ENCODE measurements around the gene ATP13A2. TPM values are rescaled to one million over a fixed set of nuclear protein-coding genes. Genes with fewer than 3 reads are reported as not detected.
A peak's percentile ranks its signal among the peaks of the same experiment; 100 is the strongest.
"Not testable (repeated sequence)": the region's sequence is repeated elsewhere in the genome, so short reads cannot be mapped to it uniquely, and the experiment has no call there.

Gene ATP13A2
- total and polyA plus RNA-seq, 4 donors, result 62.1 to 308 (median 186) TPM

DNA sequence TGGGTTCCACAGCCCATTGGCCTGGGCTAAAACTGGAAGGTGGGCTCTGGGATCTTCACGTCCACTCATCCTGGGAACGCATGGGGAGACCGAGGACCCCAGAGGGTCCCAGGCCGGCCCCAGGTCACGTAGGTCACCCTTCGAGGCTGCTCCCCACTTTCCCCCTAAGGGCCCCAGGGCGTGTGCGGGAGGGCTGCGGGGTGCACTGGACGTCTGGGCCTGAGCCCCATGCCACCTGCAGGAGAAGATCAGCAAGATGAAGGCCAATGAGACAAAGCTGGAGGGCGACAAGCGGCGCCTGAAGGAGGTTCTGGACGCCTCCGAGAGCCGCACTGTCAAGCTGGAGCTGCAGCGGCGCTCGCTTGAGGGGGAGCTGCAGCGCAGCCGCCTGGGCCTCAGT lies 43.8 kb downstream of the ATP13A2 start:
- DNase-seq (ENCODE audit: low read depth in 4 of 6, low spot score in 6 of 6), result no peak
- 98% methylated on average over 21 of the region's 21 CpGs for WGBS (ENCODE audit: insufficient coverage)
- H3K27me3 ChIP-seq (ENCODE audit: control insufficient read depth, insufficient read depth, low read length), result no peaks in the 10 kb centered on the region
- H3K4me3 ChIP-seq (ENCODE audit: low read depth, low read length), result no peak overlapping the region
- H3K4me1 ChIP-seq (ENCODE audit: control insufficient read depth, insufficient read depth, low read length), result peaks cover 36% of the 10 kb centered on the region
- H3K36me3 ChIP-seq (ENCODE audit: control insufficient read depth, insufficient read depth, low read length), result peaks cover 83% of the 10 kb centered on the region
- H3K27ac ChIP-seq (ENCODE audit: low read depth, low read length), result no peak overlapping the region
- H3K9me3 ChIP-seq (ENCODE audit: control insufficient read depth, insufficient read depth, low read length), result no peaks in the 10 kb centered on the region

DNA sequence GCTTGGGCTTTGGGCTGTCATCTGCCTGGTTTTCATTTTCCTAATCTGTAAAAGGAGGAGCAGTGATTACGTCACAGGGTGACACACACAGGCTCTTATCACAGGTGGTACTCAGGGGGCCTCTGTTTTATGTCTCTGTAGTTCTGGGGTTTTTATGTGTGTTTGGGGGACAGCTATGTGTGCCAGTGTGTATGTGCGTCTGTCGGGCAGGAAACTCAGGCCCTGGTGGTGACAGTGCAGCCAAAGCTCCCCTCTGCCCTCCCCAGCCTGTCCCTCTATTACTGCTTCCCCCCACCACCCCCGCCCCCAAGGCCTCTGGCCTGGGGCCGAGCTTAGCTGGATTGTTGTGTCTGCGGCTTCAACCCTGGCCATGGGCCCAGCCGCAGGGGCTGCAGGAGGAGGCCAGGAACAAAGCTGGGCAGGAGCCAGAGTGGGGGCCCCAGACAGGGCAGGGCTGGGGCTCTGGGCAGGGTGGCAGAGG lies 44.6 kb downstream of the ATP13A2 start:
- Histone ChIP-seq H3K9me3 (ENCODE audit: control insufficient read depth, insufficient read depth, low read length) (no peaks in the 10 kb centered on the region), H3K27ac (ENCODE audit: low read depth, low read length) (no peak overlapping the region), H3K36me3 (ENCODE audit: control insufficient read depth, insufficient read depth, low read length) (peaks cover 78% of the 10 kb centered on the region), H3K4me1 (ENCODE audit: control insufficient read depth, insufficient read depth, low read length) (peaks cover 33% of the 10 kb centered on the region), H3K27me3 (ENCODE audit: control insufficient read depth, insufficient read depth, low read length) (no peaks in the 10 kb centered on the region), H3K4me3 (ENCODE audit: low read depth, low read length) (no peak overlapping the region)
- peak; percentile 43 to 94 (median 65) for DNase-seq (ENCODE audit: low read depth in 4 of 6, low spot score in 6 of 6)
- WGBS (ENCODE audit: insufficient coverage), result 15% methylated on average over 4 of the region's 7 CpGs

DNA sequence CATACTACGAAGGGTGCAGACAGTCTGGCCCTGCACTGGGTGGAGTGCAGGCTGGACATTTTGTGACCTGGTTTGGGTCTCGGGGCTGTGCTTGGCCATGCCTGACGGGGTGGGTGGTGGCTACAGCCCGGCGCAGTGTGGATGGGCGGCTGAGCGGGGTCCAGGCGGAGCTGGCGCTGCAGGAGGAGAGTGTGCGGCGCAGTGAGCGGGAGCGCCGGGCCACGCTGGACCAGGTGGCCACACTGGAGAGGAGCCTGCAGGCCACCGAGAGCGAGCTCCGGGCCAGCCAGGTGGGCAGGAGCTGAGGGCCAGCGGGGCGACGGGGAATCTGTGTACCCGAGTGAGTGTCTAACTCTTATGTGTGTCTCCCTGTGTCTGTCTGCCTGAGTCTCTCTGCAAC lies 45.4 kb downstream of the ATP13A2 start:
- Histone ChIP-seq H3K36me3 (ENCODE audit: control insufficient read depth, insufficient read depth, low read length) (peaks cover 70% of the 10 kb centered on the region), H3K4me1 (ENCODE audit: control insufficient read depth, insufficient read depth, low read length) (peaks cover 31% of the 10 kb centered on the region), H3K9me3 (ENCODE audit: control insufficient read depth, insufficient read depth, low read length) (no peaks in the 10 kb centered on the region), H3K4me3 (ENCODE audit: low read depth, low read length) (no peak overlapping the region), H3K27me3 (ENCODE audit: control insufficient read depth, insufficient read depth, low read length) (no peaks in the 10 kb centered on the region), H3K27ac (ENCODE audit: low read depth, low read length) (no peak overlapping the region)
- 98% methylated on average over 22 of the region's 22 CpGs for WGBS (ENCODE audit: insufficient coverage)
- no peak for DNase-seq (ENCODE audit: low read depth in 4 of 6, low spot score in 6 of 6)

DNA sequence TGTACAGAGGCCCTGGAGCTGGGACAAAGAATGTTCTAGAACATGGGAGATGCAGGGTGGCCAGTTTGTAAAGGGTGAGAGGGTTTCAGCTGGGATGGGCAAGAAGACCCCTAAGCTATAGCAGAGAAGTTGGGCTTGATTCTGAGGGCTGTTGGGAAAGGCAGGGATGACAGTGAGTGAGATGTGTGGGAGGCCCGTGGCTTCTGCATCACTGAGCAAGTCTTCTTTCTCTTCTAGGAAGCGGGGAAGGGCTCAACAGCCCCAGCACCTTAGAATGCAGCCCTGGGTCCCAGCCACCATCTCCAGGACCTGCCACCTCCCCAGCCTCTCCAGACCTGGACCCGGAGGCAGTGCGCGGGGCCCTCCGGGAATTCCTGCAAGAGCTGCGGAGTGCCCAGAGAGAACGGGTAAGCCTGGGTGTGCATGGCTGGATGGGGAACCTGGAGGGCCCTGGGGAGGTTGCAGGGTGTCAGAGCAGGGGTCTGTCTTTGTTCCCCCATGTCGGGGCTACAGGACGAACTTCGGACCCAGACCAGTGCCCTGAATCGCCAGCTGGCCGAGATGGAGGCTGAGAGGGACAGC lies 46.2 kb downstream of the ATP13A2 start:
- WGBS (ENCODE audit: insufficient coverage), result 96% methylated on average over 11 of the region's 13 CpGs
- no peak overlapping the region for H3K27ac ChIP-seq (ENCODE audit: low read depth, low read length)
- no peaks in the 10 kb centered on the region for H3K9me3 ChIP-seq (ENCODE audit: control insufficient read depth, insufficient read depth, low read length)
- H3K36me3 ChIP-seq (ENCODE audit: control insufficient read depth, insufficient read depth, low read length), result peaks cover 62% of the 10 kb centered on the region
- H3K4me3 ChIP-seq (ENCODE audit: low read depth, low read length), result no peak overlapping the region
- peaks cover 35% of the 10 kb centered on the region for H3K4me1 ChIP-seq (ENCODE audit: control insufficient read depth, insufficient read depth, low read length)
- H3K27me3 ChIP-seq (ENCODE audit: control insufficient read depth, insufficient read depth, low read length), result no peaks in the 10 kb centered on the region
- DNase-seq (ENCODE audit: low read depth in 4 of 6, low spot score in 6 of 6), result no peak

DNA sequence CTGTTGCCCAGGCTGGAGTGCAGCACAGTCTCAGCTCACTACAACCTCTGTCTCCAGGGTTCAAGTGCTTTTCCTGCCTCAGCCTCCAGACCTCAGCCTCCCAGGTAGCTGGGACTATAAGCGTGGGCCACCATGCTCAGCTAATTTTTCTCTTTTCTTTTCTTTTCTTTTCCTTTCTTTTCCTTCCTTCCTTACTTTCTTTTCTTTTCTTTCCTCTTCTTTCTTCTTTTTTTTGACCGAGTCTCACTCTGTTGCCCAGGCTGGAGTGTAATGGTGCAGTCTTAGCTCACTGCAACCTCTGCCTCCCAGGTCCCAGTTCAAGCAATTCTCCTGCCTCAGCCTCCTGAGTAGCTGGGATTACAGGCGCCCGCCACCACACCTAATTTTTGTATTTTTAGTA lies 47.6 kb downstream of the ATP13A2 start:
- 94% methylated on average over 2 of the region's 4 CpGs for WGBS (ENCODE audit: insufficient coverage)
- H3K27ac ChIP-seq (ENCODE audit: low read depth, low read length); H3K4me3 ChIP-seq (ENCODE audit: low read depth, low read length); H3K9me3 ChIP-seq (ENCODE audit: control insufficient read depth, insufficient read depth, low read length); DNase-seq (ENCODE audit: low read depth in 4 of 6, low spot score in 6 of 6); H3K27me3 ChIP-seq (ENCODE audit: control insufficient read depth, insufficient read depth, low read length): not testable (repeated sequence)
- Histone ChIP-seq H3K4me1 (ENCODE audit: control insufficient read depth, insufficient read depth, low read length) (peaks cover 35% of the 10 kb centered on the region), H3K36me3 (ENCODE audit: control insufficient read depth, insufficient read depth, low read length) (peaks cover 54% of the 10 kb centered on the region)

DNA sequence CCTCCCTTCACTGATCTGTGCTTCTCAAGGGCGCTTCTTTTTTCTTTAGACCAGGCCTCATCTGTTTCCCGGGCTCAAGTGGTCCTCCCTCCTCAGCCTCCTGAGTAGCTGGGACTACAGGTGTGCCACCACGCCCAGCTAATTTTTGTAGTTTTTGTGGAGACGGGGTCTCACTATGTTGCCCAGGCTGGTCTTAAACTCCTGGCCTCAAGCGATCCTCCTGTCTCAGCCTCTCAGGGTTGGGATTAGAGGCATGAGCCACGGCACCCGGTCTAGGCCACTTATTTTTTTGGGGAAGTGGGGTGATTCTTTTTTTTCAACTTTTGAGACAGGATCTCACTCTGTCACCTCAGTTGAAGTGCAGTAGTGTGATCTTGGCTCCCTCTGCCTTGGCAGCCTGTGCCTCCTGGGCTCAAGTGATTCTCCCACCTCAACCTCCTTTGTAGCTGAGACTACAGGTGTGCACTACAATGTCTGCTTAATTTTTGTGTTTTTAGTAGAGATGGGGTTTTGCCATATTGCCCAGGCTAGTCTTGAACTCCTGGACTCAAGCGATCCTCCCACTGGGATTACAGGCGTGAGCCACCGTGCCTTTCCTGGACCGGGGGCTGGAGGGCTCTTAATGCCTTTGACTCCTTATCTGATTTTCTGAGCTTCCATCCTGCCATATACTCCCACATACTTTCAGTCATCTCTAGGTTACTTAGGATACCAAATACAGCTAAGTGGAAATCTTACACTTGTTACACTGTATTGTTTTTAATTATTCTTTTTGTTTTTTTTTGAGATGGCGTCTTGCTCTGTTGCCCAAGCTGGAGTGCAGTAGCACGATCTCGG lies 50.2 kb downstream of the ATP13A2 start:
- Histone ChIP-seq H3K27ac (ENCODE audit: low read depth, low read length) (no peak overlapping the region), H3K4me3 (ENCODE audit: low read depth, low read length) (peak overlapping the region; percentile 24), H3K9me3 (ENCODE audit: control insufficient read depth, insufficient read depth, low read length) (no peaks in the 10 kb centered on the region), H3K27me3 (ENCODE audit: control insufficient read depth, insufficient read depth, low read length) (no peaks in the 10 kb centered on the region), H3K4me1 (ENCODE audit: control insufficient read depth, insufficient read depth, low read length) (peaks cover 18% of the 10 kb centered on the region), H3K36me3 (ENCODE audit: control insufficient read depth, insufficient read depth, low read length) (peaks cover 49% of the 10 kb centered on the region)
- DNase-seq (ENCODE audit: low read depth in 4 of 6, low spot score in 6 of 6), result no peak
- whole genome bisulfite sequencing (ENCODE audit: insufficient coverage), result 76% methylated on average over 12 of the region's 14 CpGs

DNA sequence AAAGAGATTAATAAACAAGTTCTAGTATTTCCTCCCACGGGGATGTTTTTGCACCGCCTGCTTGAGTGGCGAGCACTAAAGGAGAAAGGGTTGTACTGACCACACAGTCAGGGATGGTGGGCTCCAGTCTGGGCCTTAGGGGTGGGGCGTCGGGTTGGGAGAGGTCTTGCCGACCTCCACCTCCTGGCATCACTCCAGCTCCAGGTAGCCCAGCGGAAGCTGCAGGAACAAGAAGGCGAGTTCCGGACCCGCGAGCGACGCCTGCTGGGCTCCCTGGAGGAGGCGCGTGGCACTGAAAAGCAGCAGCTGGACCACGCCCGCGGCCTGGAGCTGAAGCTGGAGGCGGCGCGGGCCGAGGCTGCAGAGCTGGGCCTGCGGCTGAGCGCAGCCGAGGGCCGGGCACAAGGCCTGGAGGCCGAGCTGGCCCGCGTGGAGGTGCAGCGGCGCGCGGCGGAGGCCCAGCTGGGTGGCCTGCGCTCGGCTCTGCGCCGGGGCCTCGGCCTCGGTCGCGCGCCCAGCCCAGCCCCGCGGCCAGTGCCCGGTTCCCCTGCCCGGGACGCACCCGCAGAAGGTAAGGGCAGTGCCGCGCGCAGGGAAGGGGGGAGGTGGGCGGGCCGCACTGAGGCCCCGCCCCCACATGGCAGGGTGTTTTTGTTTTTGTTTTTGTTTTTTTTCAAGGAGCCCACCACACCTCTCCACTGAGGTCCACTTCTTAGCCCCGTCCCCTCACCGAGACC lies 51.0 kb downstream of the ATP13A2 start:
- Histone ChIP-seq H3K36me3 (ENCODE audit: control insufficient read depth, insufficient read depth, low read length) (peaks cover 46% of the 10 kb centered on the region), H3K9me3 (ENCODE audit: control insufficient read depth, insufficient read depth, low read length) (no peaks in the 10 kb centered on the region), H3K27ac (ENCODE audit: low read depth, low read length) (no peak overlapping the region), H3K4me1 (ENCODE audit: control insufficient read depth, insufficient read depth, low read length) (peaks cover 16% of the 10 kb centered on the region), H3K4me3 (ENCODE audit: low read depth, low read length) (peak overlapping the region; percentile 29), H3K27me3 (ENCODE audit: control insufficient read depth, insufficient read depth, low read length) (no peaks in the 10 kb centered on the region)
- DNase-seq (ENCODE audit: low read depth in 4 of 6, low spot score in 6 of 6), result peak in 4 of 6 donors; percentile 43 to 92 (median 66)
- WGBS (ENCODE audit: insufficient coverage), result 5% methylated on average over 48 of the region's 57 CpGs

DNA sequence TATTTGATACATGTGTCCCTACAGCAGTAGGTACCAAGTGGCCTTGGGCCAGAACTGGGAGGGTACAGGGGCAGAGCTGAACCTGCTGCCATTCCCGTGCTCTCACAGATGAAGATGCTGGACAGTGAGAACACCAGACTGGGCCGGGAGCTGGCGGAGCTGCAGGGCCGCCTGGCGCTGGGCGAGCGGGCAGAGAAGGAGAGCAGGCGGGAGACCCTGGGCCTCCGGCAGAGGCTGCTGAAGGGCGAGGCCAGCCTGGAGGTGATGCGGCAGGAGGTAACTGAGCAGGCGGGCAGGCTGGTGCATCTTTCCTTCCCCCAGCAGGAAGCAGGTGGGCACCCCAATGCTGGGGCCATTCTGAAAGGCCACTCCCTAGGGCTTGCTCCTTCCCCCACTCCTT lies 53.3 kb downstream of the ATP13A2 start:
- H3K4me3 ChIP-seq (ENCODE audit: low read depth, low read length), result no peak overlapping the region
- no peaks in the 10 kb centered on the region for H3K27me3 ChIP-seq (ENCODE audit: control insufficient read depth, insufficient read depth, low read length)
- H3K4me1 ChIP-seq (ENCODE audit: control insufficient read depth, insufficient read depth, low read length), result peaks cover 16% of the 10 kb centered on the region
- DNase-seq (ENCODE audit: low read depth in 4 of 6, low spot score in 6 of 6), result no peak
- peaks cover 55% of the 10 kb centered on the region for H3K36me3 ChIP-seq (ENCODE audit: control insufficient read depth, insufficient read depth, low read length)
- no peak overlapping the region for H3K27ac ChIP-seq (ENCODE audit: low read depth, low read length)
- H3K9me3 ChIP-seq (ENCODE audit: control insufficient read depth, insufficient read depth, low read length), result no peaks in the 10 kb centered on the region
- 94% methylated on average over 11 of the region's 12 CpGs for WGBS (ENCODE audit: insufficient coverage)

DNA sequence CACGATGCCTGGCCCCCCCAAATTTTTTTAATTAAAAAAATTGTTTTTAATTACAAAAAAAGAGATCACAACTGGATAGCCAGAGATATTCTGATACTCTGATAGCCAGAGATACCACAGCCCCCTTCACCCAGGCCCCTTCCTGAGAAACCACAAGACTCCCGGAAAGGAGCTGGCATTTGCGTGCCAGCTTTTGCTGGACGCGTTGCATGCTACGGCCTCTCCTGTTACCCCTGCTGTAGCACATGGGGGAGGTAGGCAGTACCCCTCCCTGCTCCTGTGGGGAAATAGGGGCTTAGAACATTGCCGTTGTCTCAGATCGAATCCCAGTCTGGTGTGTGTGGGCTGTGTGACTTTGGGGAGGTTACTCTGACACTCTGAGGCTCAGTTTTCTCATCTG lies 54.0 kb downstream of the ATP13A2 start:
- H3K9me3 ChIP-seq (ENCODE audit: control insufficient read depth, insufficient read depth, low read length), result no peaks in the 10 kb centered on the region
- H3K4me3 ChIP-seq (ENCODE audit: low read depth, low read length), result no peak overlapping the region
- DNase-seq (ENCODE audit: low read depth in 4 of 6, low spot score in 6 of 6), result no peak
- H3K4me1 ChIP-seq (ENCODE audit: control insufficient read depth, insufficient read depth, low read length), result peaks cover 12% of the 10 kb centered on the region
- 100% methylated on average over 3 of the region's 8 CpGs for WGBS (ENCODE audit: insufficient coverage)
- no peak overlapping the region for H3K27ac ChIP-seq (ENCODE audit: low read depth, low read length)
- peaks cover 55% of the 10 kb centered on the region for H3K36me3 ChIP-seq (ENCODE audit: control insufficient read depth, insufficient read depth, low read length)
- no peaks in the 10 kb centered on the region for H3K27me3 ChIP-seq (ENCODE audit: control insufficient read depth, insufficient read depth, low read length)

Data from spinal cord (tissue), 10 donors.